Fibroblast of lung (primary cell): ENCODE data around the gene ODAD3. TPM values are rescaled to one million over a fixed set of nuclear protein-coding genes. Genes with fewer than 3 reads are reported as not detected.

Source experiments
- DNase-seq, 2 donors: peaks; one replicate each; pipeline versions ENCODE4 v3.0.0 to v3.0.0-alpha.2; 2010; ENCODE audit warnings: low read depth in 2 of 2
- H2AFZ ChIP-seq: 2 replicates; pipeline ENCODE4 v1.5.1; 2012; ENCODE audit warnings: low read length, control low read depth, inconsistent platforms
- H3K27ac ChIP-seq: 2 replicates; pipeline ENCODE4 v1.5.1; 2011; ENCODE audit warnings: low read length, control low read depth; ENCODE audit not compliant: insufficient read depth
- H3K27me3 ChIP-seq: 2 replicates; pipeline ENCODE4 v1.5.1; 2011; ENCODE audit warnings: mild to moderate bottlenecking, low read length; ENCODE audit not compliant: control insufficient read depth, insufficient read depth
- H3K36me3 ChIP-seq: 2 replicates; pipeline ENCODE4 v1.5.1; 2011; ENCODE audit warnings: low read length; ENCODE audit not compliant: control insufficient read depth, insufficient read depth
- H3K4me1 ChIP-seq: 2 replicates; pipeline ENCODE4 v1.5.1; 2011; ENCODE audit warnings: low read length; ENCODE audit not compliant: control insufficient read depth, insufficient read depth; ENCODE audit errors: extremely low read depth
- H3K4me2 ChIP-seq: 2 replicates; pipeline ENCODE4 v1.5.1; 2011; ENCODE audit warnings: low read length, control low read depth; ENCODE audit not compliant: insufficient read depth; ENCODE audit errors: extremely low read depth
- H3K4me3 ChIP-seq, 4 experiments: fragments of 200-600 bp in 1 of 4; sonication (generic) in 1 of 4; replicated peaks in 1 of 4; 2 replicates each; pipeline ENCODE4 v1.5.1; 2011 to 2016; ENCODE audit warnings: low read length in 4 of 4, low read depth in 3 of 4, mild to moderate bottlenecking in 3 of 4, control low read depth in 2 of 4, inconsistent platforms in 1 of 4, mixed read lengths in 1 of 4; ENCODE audit not compliant: insufficient read depth in 1 of 4; ENCODE audit errors: control extremely low read depth in 1 of 4
- H3K79me2 ChIP-seq: 2 replicates; pipeline ENCODE4 v1.5.1; 2012; ENCODE audit warnings: mild to moderate bottlenecking, low read length, inconsistent platforms; ENCODE audit not compliant: control insufficient read depth, insufficient read depth
- H3K9ac ChIP-seq: 2 replicates; pipeline ENCODE4 v1.5.1; 2011; ENCODE audit warnings: mild to moderate bottlenecking, low read length, control low read depth; ENCODE audit not compliant: insufficient read depth
- H3K9me3 ChIP-seq: 2 replicates; pipeline ENCODE4 v1.5.1; 2012; ENCODE audit warnings: low read depth, low read length; ENCODE audit not compliant: control insufficient read depth, insufficient read depth
- H4K20me1 ChIP-seq: 2 replicates; pipeline ENCODE4 v1.5.1; 2011; ENCODE audit warnings: low read length; ENCODE audit not compliant: control insufficient read depth, insufficient read depth; ENCODE audit errors: extremely low read depth
- EZH2 ChIP-seq: IDR thresholded peaks from 2 replicates; pipeline ENCODE4 v1.5.1; 2012; ENCODE audit warnings: low read length, control low read depth, mild to moderate bottlenecking; ENCODE audit errors: missing control alignments
- polyA plus RNA-seq, 2 donors: library from polyadenylated mRNA; depleted of rRNA in 1 of 2; stranded (reverse) in 1 of 2; unstranded in 1 of 2; fragments of >200 nt; gene quantifications; 2 replicates each; pipeline ENCODE4 v1.2.1, GENCODE V29; 2011 to 2012; ENCODE audit warnings: missing spikeins in 1 of 2
- total RNA-seq: library from RNA; depleted of rRNA; stranded (reverse); fragments of >200 nt; gene quantifications from 2 replicates; pipeline ENCODE4 v1.2.1, GENCODE V29; 2014
- TF ChIP-seq, protein P1 (sequence below), 2 donors: IDR thresholded peaks in 1 of 2; conservative IDR thresholded peaks in 1 of 2; 1 replicate in 1 of 2; 2 replicates in 1 of 2; pipeline ENCODE4 v1.5.1; 2011 to 2012; ENCODE audit warnings: low read length in 2 of 2, control low read depth in 1 of 2, inconsistent platforms in 1 of 2, low read depth in 1 of 2, mild to moderate bottlenecking in 1 of 2

Gene ODAD3
- total and polyA plus RNA-seq, 2 donors (not counting 1 experiment from before 2014, with no cell fraction given) = 0.32 to 0.66 TPM

DNA sequence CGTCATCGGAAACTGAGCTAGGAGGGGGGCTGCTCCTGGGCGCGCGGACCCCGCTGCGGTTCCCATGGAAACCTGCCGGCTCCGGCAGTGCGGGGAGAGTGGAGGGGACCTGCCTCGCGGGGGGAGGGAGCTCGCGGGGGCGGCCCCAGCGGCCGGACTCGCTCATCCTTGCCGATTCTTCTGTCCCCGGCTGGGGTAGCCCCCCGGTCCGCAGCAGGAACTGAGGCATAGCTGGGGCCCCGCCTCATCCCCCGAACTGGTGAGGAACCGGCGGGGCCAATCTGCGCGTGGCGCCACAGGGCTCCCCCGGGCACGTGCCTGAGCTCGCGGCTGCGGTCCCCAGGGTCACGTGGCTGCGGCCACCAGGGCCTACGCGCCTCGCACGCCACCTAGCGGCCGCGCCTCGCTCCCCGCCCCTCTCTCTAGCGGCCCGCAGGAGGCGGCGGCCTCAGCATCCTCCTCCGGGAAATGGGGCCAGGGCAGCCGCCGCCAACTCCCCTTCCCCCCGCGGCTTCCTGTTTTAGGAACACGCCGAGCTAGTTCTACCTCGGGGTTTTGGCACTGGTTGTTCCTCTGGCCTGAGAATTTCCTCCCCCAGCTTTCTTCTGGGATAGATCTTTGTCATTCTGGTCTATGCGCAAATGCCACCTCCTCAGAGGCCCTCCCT is 47.6 kb upstream of the ODAD3 start:
- H3K36me3 ChIP-seq = no peaks in the 10 kb centered on the region
- peak overlapping the region; percentile 27 for H3K4me2 ChIP-seq
- TF ChIP-seq, protein P1, sequence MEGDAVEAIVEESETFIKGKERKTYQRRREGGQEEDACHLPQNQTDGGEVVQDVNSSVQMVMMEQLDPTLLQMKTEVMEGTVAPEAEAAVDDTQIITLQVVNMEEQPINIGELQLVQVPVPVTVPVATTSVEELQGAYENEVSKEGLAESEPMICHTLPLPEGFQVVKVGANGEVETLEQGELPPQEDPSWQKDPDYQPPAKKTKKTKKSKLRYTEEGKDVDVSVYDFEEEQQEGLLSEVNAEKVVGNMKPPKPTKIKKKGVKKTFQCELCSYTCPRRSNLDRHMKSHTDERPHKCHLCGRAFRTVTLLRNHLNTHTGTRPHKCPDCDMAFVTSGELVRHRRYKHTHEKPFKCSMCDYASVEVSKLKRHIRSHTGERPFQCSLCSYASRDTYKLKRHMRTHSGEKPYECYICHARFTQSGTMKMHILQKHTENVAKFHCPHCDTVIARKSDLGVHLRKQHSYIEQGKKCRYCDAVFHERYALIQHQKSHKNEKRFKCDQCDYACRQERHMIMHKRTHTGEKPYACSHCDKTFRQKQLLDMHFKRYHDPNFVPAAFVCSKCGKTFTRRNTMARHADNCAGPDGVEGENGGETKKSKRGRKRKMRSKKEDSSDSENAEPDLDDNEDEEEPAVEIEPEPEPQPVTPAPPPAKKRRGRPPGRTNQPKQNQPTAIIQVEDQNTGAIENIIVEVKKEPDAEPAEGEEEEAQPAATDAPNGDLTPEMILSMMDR (conservative IDR thresholded peaks at IDR 0.05 in 1 of 2, IDR thresholded peaks at IDR 0.05 in 1 of 2; ENCODE audit: low read depth in 1 of 2, low read length in 2 of 2) = peak; percentile 51 to 68
- no peak for TF ChIP-seq EZH2
- no peak overlapping the region for H3K9ac ChIP-seq
- no peaks in the 10 kb centered on the region for H3K79me2 ChIP-seq
- no peaks in the 10 kb centered on the region for H3K4me1 ChIP-seq
- H3K4me3 ChIP-seq = peak overlapping the region in 1 of 4 experiments; percentile 47
- H2AFZ ChIP-seq = no peak overlapping the region
- H3K27me3 ChIP-seq = peaks cover 29% of the 10 kb centered on the region
- DNase-seq = peak; percentile 55 to 73
- no peaks in the 10 kb centered on the region for H4K20me1 ChIP-seq
- H3K27ac ChIP-seq = no peak overlapping the region
- H3K9me3 ChIP-seq = no peaks in the 10 kb centered on the region

DNA sequence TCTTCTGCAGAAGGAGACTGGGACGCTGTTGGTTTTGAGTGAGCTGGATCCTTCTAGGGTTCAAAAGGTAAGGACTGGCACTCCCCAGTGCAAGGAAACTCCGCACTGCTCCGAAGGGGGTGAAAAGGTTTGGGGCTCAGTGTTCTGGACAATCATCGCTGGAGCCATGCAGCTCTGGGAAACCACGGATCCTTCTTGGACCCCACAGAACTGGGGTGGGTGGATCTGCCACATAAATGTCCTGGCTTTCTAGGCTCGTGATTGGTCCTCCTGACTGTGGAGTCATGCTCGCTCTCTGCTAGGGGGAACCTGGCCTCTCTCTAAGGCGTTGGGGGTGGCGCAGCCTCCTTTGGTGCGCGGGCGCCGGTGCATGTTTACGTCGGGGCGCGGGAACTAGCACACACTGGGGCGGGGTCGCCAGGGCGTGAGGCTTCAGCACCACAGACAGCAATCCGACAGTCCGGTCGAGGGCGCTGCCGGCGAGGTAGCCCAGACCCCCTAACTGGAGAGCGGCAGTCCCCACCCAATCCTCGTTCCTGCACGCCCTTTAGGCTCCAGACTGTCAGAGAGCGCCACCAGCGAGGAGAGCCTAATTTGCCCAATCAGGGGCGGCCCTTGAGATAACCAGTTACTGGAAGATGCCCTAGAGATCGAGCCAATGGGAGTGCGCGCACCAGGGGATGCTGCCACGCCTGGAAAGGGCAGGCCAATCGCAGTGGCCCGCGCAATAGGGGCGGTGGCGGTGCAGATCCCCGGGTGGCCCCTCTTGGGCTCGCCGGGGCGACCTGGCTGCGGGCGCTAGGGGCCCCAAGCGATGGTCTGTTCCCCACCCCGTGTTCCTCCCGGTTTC is 46.8 kb upstream of the ODAD3 start:
- DNase-seq = peak; percentile 80
- Histone ChIP-seq H3K36me3 (no peaks in the 10 kb centered on the region), H3K4me2 (peak overlapping the region; percentile 27), H3K79me2 (no peaks in the 10 kb centered on the region), H3K4me3 (peak overlapping the region in 1 of 4 experiments; percentile 47), H2AFZ (no peak overlapping the region), H3K4me1 (no peaks in the 10 kb centered on the region), H3K9ac (no peak overlapping the region), H3K9me3 (no peaks in the 10 kb centered on the region), H4K20me1 (no peaks in the 10 kb centered on the region), H3K27me3 (peaks cover 29% of the 10 kb centered on the region), H3K27ac (no peak overlapping the region)
- TF ChIP-seq, protein P1 (conservative IDR thresholded peaks at IDR 0.05 in 1 of 2, IDR thresholded peaks at IDR 0.05 in 1 of 2; ENCODE audit: low read depth in 1 of 2, low read length in 2 of 2) = no peak
- peak; percentile 98 for TF ChIP-seq EZH2
